ENCODE results near the gene GLUL.

The GLUL gene

GRCh38 chr1:182367926-182368325, 23.7 kb downstream of the GLUL start:
- no peak for ATAC-seq
- TF ChIP-seq ZNF8 (CRISPR knock-in tag; IDR thresholded peaks at IDR 0.05) (no peak), TSHZ2 (CRISPR knock-in tag; IDR thresholded peaks at IDR 0.05) (no peak), ARNTL (CRISPR knock-in tag; IDR thresholded peaks at IDR 0.05; ENCODE audit: borderline replicate concordance, low read depth) (no peak), ZC3H10 (CRISPR knock-in tag; IDR thresholded peaks at IDR 0.05) (no peak), ISL1 (CRISPR knock-in tag; IDR thresholded peaks at IDR 0.05) (no peak), CSDC2 (CRISPR knock-in tag; IDR thresholded peaks at IDR 0.05) (no peak), SNAI2 (CRISPR knock-in tag; IDR thresholded peaks at IDR 0.05) (no peak), GLIS3 (CRISPR knock-in tag; IDR thresholded peaks at IDR 0.05) (no peak), ZFP30 (CRISPR knock-in tag; IDR thresholded peaks at IDR 0.05) (no peak), PPARA (CRISPR knock-in tag; IDR thresholded peaks at IDR 0.05; ENCODE audit: borderline replicate concordance) (no peak)

- no peak for TF ChIP-seq PATZ1 (CRISPR knock-in tag; IDR thresholded peaks at IDR 0.05; ENCODE audit: borderline replicate concordance)
- no peak for TF ChIP-seq ZC3H10 (CRISPR knock-in tag; IDR thresholded peaks at IDR 0.05)
- no peak for TF ChIP-seq SNAI2 (CRISPR knock-in tag; IDR thresholded peaks at IDR 0.05)
- no peak for TF ChIP-seq ARNTL (CRISPR knock-in tag; IDR thresholded peaks at IDR 0.05; ENCODE audit: borderline replicate concordance, low read depth)
- TF ChIP-seq ZNF70 (CRISPR knock-in tag; IDR thresholded peaks at IDR 0.05): no peak
- ATAC-seq: no peak
Measured at GRCh38 chr1:182366596-182366995, 25.0 kb downstream of the GLUL start.

- ATAC-seq: no peak
- TF ChIP-seq SNAI2 (CRISPR knock-in tag; IDR thresholded peaks at IDR 0.05) (no peak), ESRRG (CRISPR knock-in tag; IDR thresholded peaks at IDR 0.05) (no peak), ZNF565 (CRISPR knock-in tag; conservative IDR thresholded peaks at IDR 0.05; ENCODE audit: low read depth) (no peak), TOX (CRISPR knock-in tag; IDR thresholded peaks at IDR 0.05; ENCODE audit: borderline replicate concordance) (no peak), BACH2 (CRISPR knock-in tag; IDR thresholded peaks at IDR 0.05; ENCODE audit: borderline replicate concordance) (no peak)
Measured at GRCh38 chr1:182359645-182360044, 31.9 kb downstream of the GLUL start.

- ATAC-seq: no peak
- TF ChIP-seq CSDC2 (CRISPR knock-in tag; IDR thresholded peaks at IDR 0.05) (no peak), ZNF70 (CRISPR knock-in tag; IDR thresholded peaks at IDR 0.05) (no peak), PPARA (CRISPR knock-in tag; IDR thresholded peaks at IDR 0.05; ENCODE audit: borderline replicate concordance) (no peak), ZC3H10 (CRISPR knock-in tag; IDR thresholded peaks at IDR 0.05) (no peak), CSRNP3 (CRISPR knock-in tag; IDR thresholded peaks at IDR 0.05) (no peak), ESRRG (CRISPR knock-in tag; IDR thresholded peaks at IDR 0.05) (no peak), RARB (CRISPR knock-in tag; IDR thresholded peaks at IDR 0.05) (no peak), TSHZ2 (CRISPR knock-in tag; IDR thresholded peaks at IDR 0.05) (no peak), ZNF565 (CRISPR knock-in tag; conservative IDR thresholded peaks at IDR 0.05; ENCODE audit: low read depth) (no peak), POU6F1 (CRISPR knock-in tag; IDR thresholded peaks at IDR 0.05; ENCODE audit: borderline replicate concordance, low read depth) (no peak), ISL1 (CRISPR knock-in tag; IDR thresholded peaks at IDR 0.05) (no peak), OSR1 (CRISPR knock-in tag; IDR thresholded peaks at IDR 0.05) (no peak), CREB5 (CRISPR knock-in tag; IDR thresholded peaks at IDR 0.05; ENCODE audit: low read depth) (no peak), ZNF8 (CRISPR knock-in tag; IDR thresholded peaks at IDR 0.05) (no peak), TOX (CRISPR knock-in tag; IDR thresholded peaks at IDR 0.05; ENCODE audit: borderline replicate concordance) (no peak), SNAI2 (CRISPR knock-in tag; IDR thresholded peaks at IDR 0.05) (no peak), BACH2 (CRISPR knock-in tag; IDR thresholded peaks at IDR 0.05; ENCODE audit: borderline replicate concordance) (no peak), ZFP3 (CRISPR knock-in tag; IDR thresholded peaks at IDR 0.05) (no peak), TCF4 (CRISPR knock-in tag; IDR thresholded peaks at IDR 0.05; ENCODE audit: borderline replicate concordance) (no peak), ZFP30 (CRISPR knock-in tag; IDR thresholded peaks at IDR 0.05) (no peak)
Measured at GRCh38 chr1:182357913-182358312, 33.7 kb downstream of the GLUL start.
